T-helper 22 cell (primary cell): Measurements from ENCODE around the gene MBNL3.
A peak's percentile ranks its signal among the peaks of the same experiment; 100 is the strongest.

Source experiments
- DNase-seq: peaks from one replicate; pipeline ENCODE4 v3.0.0-alpha.2; 2020; ENCODE audit warnings: low read depth

Gene MBNL3, protein sequence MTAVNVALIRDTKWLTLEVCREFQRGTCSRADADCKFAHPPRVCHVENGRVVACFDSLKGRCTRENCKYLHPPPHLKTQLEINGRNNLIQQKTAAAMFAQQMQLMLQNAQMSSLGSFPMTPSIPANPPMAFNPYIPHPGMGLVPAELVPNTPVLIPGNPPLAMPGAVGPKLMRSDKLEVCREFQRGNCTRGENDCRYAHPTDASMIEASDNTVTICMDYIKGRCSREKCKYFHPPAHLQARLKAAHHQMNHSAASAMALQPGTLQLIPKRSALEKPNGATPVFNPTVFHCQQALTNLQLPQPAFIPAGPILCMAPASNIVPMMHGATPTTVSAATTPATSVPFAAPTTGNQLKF

DNA sequence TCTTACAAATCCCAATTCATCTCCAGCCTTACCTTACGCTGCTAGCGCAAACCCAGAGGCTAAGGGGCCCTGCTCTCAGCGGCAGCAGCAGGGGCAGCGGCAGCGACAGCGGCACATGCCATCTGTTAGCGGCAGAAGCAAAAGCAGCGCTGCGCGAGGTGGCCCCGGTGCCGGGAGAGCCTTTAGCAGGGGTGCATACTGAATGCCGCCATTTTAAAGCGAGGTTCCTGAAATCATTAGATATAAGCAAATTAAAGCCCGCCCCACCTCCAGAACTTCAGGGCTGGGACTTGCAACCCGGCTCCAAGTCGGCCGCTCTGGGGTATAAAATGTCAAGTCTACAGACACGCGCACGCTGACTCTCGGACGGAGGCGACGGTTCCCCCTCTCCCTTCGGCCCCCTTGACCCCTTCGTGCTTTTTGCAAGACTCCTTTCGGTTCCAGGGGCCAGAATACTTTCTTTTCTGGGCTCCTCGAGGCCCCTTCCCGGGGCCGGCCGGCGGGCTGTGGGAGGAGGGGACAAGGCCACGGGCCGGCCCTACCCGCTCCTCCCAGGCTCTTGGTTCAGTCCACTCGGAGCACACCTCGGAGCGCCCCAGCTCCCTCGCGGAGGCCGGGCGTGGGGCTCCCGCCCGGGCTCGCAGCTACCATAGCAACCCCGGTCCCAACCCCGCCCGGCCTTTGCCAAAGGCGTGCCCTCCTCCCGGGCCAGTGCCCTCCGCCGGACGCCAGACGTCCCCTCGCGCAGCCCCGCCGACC is at the start of gene MBNL3:
Gene MBNL3, minus strand, starts transcription at position 220 of the 759 bp plus-strand sequence. CDS start 49,427 bp downstream, outside the sequence.
- DNase-seq: peak; percentile 49

GRCh38 chrX:132533409-132533808 is 44.6 kb upstream of the MBNL3 start:
- DNase-seq: no peak

GRCh38 chrX:132532913-132533312 is 44.1 kb upstream of the MBNL3 start:
- DNase-seq: no peak

GRCh38 chrX:132532097-132532496 is 43.3 kb upstream of the MBNL3 start:
- DNase-seq: no peak

GRCh38 chrX:132520792-132521191 is 32.0 kb upstream of the MBNL3 start:
- no peak for DNase-seq

GRCh38 chrX:132520213-132520612 is 31.4 kb upstream of the MBNL3 start:
- DNase-seq: no peak

DNA sequence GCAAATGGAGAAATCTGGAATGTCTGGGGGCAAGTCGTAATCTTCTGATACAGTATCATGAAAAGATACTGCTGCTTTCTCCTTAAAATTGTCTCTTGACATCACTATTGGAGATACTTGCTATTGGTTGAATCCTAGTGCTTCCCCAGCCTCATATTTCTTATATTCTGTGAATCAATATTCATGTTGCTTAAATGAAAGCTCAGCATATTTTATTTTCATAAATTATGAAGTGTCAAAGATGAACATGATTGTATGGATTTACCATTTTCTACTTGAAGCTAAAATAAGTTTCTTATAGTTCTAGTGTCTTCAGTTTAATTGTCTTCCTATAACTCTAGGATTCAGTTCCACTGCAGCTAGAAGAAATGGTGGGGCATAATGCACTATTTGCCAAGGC is 29.6 kb upstream of the MBNL3 start:
- no peak for DNase-seq

GRCh38 chrX:132508834-132509233 is 20.0 kb upstream of the MBNL3 start:
- DNase-seq: no peak

DNA sequence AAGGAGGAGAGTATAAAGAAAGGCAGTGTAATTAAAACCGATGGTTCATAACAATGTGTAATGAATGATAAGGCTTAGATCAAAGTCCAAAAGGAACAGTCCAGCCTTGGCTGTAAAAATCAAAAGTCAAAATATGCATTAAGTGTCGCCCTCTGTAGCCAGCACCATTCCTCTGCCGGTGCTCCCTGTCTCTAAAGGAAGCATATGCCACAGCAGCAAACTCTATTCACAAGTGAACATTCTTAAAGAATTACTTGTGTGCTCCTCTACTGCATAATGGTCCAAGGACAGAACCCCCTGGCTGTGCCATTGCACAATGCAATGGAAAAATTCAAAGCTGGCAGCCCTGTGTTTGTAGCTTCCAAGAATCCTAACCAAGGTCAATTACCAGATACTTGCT is 16.3 kb upstream of the MBNL3 start:
- no peak for DNase-seq

- no peak for DNase-seq
Measured at GRCh38 chrX:132504417-132504816, 15.6 kb upstream of the MBNL3 start.

DNA sequence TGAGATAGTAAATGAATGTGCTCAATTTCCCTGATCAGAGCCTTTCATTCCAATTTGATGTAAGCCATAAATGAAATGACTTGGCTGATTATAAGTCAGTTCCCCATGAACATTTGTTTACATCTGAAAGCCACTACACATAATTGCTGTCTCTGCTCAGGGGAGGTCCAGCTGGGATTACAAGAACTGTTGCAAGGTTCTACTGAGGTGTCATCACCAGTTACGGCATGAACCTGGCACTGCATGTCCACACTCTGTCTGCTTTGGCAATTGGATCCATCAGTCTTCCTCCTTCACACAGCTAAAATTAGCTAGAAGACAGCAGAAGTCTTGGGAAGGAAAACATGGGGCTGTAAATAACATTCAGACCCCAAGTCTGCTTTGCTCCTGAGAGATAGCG is 12.8 kb upstream of the MBNL3 start:
- DNase-seq: no peak

GRCh38 chrX:132497432-132497831 is 8.6 kb upstream of the MBNL3 start:
- DNase-seq: no peak

DNA sequence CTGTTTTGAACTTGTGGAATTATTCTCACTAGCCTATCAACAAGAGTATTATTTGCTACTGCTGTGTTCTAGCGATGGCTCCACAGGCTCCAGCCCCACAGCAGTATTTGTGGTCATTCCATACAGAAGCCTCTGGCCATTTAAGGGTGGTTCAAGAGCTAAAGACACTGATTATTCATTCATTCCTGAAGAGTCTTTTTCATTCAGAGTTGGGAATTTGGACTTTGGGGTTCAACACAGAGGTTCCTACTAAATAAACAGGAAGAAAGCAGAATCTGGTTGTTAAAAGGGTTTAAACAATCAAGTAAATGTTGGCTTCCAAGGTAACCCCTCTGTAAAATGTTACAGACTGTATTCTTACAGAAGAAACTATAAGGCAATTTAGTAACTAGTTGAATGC is 4.3 kb upstream of the MBNL3 start:
- no peak for DNase-seq

DNA sequence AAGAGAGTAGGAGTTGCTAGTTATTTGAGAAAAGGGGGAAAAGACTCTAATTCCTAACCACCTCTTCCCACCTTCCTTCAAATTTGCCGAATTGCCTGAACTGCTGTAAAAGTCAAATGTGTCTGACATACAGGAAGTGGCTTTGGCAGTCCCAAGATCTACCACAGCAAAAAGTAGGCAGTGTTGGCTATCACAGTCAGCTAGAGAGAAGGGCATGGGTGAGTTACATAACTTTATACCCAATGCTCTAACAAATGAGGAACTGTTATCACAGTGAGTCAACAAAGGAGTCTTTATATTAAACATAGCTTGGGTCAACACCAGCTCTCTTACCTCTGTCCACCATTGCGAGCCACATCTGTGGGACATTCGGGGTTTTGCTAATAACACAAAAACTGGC is 2.4 kb upstream of the MBNL3 start:
- no peak for DNase-seq

GRCh38 chrX:132489578-132490419 is 961 bp upstream of the MBNL3 start:
- peak; percentile 22 for DNase-seq

- peak; percentile 1 for DNase-seq
Measured at GRCh38 chrX:132488180-132488705, 595 bp downstream of the MBNL3 start.

DNA sequence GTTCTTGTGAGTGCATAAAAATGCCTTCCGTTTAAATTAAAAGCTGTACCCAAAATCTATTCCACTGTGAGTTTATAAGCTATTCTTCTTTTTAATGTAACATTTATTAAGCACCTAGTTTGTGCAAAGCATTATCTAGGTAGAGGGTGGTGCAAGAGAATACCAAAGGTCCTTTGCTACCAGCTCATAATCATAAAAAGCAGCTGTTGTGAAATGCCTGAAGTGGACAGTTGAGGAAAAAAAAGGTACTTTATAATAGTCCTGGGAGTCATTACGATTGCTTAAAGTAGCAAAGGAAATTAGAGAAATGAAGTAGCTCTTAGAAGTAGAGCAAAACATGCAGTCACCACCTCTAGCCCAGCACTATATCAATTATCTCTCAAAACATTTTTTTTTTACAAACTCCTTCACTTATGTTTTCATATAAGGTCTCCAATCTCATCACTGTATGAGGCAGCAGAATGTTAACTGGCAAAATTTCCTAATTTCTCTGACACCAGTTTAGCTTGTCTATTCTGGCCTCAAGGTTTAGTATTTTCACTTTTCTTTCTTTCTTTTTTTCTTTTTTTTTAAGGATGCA is 2.1 kb downstream of the MBNL3 start:
- no peak for DNase-seq

GRCh38 chrX:132483951-132484350 is 4.9 kb downstream of the MBNL3 start:
- DNase-seq: no peak

GRCh38 chrX:132483488-132483887 is 5.3 kb downstream of the MBNL3 start:
- DNase-seq: no peak

DNA sequence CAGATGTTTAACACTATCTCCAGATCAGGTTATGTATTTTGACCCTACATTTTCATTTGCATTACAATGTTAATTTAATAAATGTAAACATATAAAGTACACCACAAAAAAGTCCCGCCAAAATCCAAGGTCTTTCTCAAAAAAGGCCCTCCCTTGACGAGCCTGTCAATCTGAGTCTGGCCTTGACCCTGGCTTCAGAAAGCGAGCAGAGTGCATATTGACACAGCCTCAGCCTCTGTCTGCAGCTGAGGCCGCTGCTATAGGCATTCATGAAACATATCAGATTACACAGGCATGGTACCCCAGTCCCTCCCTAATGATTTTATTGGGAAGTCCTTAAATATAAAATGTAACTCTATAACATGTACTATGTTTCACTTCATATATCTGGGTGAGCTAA is 6.2 kb downstream of the MBNL3 start:
- DNase-seq: no peak

DNA sequence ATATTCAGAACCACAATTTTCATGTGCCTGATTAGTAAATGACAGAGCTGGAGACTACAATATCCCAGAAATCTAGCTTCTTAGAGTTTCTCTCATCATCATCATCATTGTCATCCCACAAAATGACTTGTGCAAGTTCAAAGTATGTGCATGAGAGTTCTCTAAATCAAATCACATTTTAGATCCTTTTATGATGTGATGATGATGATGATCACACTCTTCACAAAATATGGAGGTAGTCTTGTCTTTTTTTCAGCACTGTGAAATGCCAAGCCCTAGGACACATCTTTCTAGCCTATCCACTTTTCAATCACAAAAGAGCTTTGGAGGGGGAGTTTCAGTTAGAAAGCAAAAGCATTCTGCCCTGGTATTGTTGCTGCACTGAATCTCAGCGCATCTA is 7.4 kb downstream of the MBNL3 start:
- no peak for DNase-seq
